ENCODE results near the gene DERA. TPM values are rescaled to one million over a fixed set of nuclear protein-coding genes. Genes with fewer than 3 reads are reported as not detected.
"Not testable (repeated sequence)": the region's sequence is repeated elsewhere in the genome, so short reads cannot be mapped to it uniquely, and the experiment has no call there.

DERA gene
- total RNA-seq, 1 donor from 2014 or later: 52.6 TPM

GRCh38 chr12:16037533-16037932 lies 126.4 kb downstream of the DERA start:
- DNase-seq (ENCODE audit: low read depth): no peak
- TF ChIP-seq, protein P1, sequence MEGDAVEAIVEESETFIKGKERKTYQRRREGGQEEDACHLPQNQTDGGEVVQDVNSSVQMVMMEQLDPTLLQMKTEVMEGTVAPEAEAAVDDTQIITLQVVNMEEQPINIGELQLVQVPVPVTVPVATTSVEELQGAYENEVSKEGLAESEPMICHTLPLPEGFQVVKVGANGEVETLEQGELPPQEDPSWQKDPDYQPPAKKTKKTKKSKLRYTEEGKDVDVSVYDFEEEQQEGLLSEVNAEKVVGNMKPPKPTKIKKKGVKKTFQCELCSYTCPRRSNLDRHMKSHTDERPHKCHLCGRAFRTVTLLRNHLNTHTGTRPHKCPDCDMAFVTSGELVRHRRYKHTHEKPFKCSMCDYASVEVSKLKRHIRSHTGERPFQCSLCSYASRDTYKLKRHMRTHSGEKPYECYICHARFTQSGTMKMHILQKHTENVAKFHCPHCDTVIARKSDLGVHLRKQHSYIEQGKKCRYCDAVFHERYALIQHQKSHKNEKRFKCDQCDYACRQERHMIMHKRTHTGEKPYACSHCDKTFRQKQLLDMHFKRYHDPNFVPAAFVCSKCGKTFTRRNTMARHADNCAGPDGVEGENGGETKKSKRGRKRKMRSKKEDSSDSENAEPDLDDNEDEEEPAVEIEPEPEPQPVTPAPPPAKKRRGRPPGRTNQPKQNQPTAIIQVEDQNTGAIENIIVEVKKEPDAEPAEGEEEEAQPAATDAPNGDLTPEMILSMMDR (conservative IDR thresholded peaks at IDR 0.05; ENCODE audit: low read depth, low read length): no peak
- no peak overlapping the region for H3K4me3 ChIP-seq (ENCODE audit: low read depth, low read length)

GRCh38 chr12:16043480-16043879 lies 132.3 kb downstream of the DERA start:
- no peak for DNase-seq (ENCODE audit: low read depth)
- H3K4me3 ChIP-seq (ENCODE audit: low read depth, low read length): no peak overlapping the region
- TF ChIP-seq, protein P1 (conservative IDR thresholded peaks at IDR 0.05; ENCODE audit: low read depth, low read length): no peak

DNA sequence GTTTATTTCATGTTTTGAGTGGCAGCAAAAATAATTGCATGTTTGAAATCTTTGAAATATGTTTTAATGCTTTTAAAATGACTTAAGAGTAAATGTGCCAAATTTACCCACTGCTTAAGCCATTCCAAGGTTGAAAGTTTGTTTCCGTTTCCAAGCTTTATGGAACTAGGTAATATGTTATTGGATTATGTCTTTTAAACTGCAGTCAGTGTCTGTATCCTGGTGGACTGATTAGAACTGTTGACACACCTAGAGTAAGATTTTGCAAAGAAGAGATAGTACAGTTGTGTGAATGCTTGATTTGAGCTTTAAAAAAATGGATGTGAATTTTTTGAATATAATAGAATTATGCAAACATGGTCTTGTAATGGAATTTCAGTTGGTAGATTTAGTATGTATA lies 135.1 kb downstream of the DERA start:
- TF ChIP-seq, protein P1 (conservative IDR thresholded peaks at IDR 0.05; ENCODE audit: low read depth, low read length): no peak
- DNase-seq (ENCODE audit: low read depth): no peak
- H3K4me3 ChIP-seq (ENCODE audit: low read depth, low read length): no peak overlapping the region

- no peak for DNase-seq (ENCODE audit: low read depth)
- TF ChIP-seq, protein P1 (conservative IDR thresholded peaks at IDR 0.05; ENCODE audit: low read depth, low read length): no peak
- no peak overlapping the region for H3K4me3 ChIP-seq (ENCODE audit: low read depth, low read length)
Measured at GRCh38 chr12:16048511-16048910, 137.4 kb downstream of the DERA start.

DNA sequence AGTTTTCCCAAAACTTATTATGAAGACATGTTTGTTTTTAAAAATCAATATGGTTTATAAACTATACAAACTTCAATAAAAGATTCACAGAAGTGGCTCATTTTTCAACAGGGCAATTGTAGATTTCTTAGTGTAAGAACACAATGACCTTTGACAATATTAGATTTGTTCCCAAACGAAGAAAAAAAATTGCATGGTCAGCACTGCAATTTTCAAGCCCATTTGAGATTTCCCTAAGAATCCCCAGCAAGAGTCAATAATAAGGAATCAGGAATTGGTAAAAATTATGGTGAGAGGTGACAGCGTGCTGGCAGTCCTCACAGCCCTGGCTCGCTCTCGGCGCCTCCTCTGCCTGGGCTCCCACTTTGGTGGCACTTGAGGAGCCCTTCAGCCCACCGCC lies 145.8 kb downstream of the DERA start:
- no peak overlapping the region for H3K4me3 ChIP-seq (ENCODE audit: low read depth, low read length)
- no peak for DNase-seq (ENCODE audit: low read depth)
- TF ChIP-seq, protein P1 (conservative IDR thresholded peaks at IDR 0.05; ENCODE audit: low read depth, low read length): no peak

DNA sequence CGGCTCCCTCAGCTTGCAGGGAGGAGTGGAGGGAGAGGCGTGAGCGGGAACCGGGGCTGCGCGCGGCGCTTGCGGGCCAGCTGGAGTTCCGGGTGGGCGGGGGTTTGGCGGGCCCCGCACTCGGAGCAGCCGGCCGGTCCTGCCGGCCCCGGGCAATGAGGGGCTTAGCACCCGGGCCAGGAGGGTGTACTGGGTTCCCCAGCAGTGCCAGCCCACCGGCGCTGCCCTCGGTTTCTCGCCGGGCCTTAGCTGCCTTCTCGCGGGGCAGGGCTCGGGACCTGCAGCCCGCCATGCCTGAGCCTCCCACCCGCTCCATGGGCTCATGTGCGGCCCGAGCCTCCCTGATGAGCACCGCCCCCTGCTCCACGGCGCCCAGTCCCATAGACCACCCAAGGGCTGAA lies 146.2 kb downstream of the DERA start:
- not testable (repeated sequence) for H3K4me3 ChIP-seq (ENCODE audit: low read depth, low read length); DNase-seq (ENCODE audit: low read depth)

- TF ChIP-seq, protein P1 (conservative IDR thresholded peaks at IDR 0.05; ENCODE audit: low read depth, low read length): no peak
- no peak overlapping the region for H3K4me3 ChIP-seq (ENCODE audit: low read depth, low read length)
- no peak for DNase-seq (ENCODE audit: low read depth)
Measured at GRCh38 chr12:16062611-16063010, 151.5 kb downstream of the DERA start.

DNA sequence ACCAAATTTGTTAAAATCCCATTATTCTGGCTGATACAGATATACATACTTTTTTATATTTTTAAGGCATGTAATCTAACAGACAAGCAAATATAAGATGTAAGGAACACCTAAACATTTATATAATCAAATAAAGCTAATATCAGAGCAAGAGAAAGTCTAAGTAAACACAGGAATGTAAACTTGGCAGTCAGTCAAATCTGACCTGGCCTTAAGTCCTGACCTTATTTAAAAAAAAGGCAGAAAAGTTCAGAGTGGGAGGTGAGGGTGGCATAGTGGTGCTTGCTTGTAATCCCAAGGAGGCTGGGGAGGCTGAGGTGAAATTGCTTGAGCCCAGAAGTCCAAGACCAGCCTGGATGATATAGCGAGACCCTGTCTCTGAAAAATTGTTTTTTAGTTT lies 152.6 kb downstream of the DERA start:
- no peak for DNase-seq (ENCODE audit: low read depth)
- TF ChIP-seq, protein P1 (conservative IDR thresholded peaks at IDR 0.05; ENCODE audit: low read depth, low read length): no peak
- H3K4me3 ChIP-seq (ENCODE audit: low read depth, low read length): no peak overlapping the region

All from epithelial cell of proximal tubule (primary cell).